CD4-positive, alpha-beta T cell (primary cell): ENCODE results near the gene IFT172. TPM values are rescaled to one million over a fixed set of nuclear protein-coding genes. Genes with fewer than 3 reads are reported as not detected.

Experiments used
- ATAC-seq: fragments of 200-7000 bp; cut with Tn5 transposase; one replicate; pipeline ENCODE4 v1.10.0; 2022; ENCODE audit warnings: mild to moderate bottlenecking; ENCODE audit not compliant: poor library complexity
- CTCF ChIA-PET: fragments of 350-600 bp; sonication (Branson Sonifier 250); formaldehyde crosslinking; loops from one replicate; lab custom pipeline; 2021; ENCODE audit warnings: antibody characterized with exemption, inconsistent platforms; lab: Charles Lee
- POLR2A ChIA-PET: fragments of 350-600 bp; sonication (Branson Sonifier 250); formaldehyde crosslinking; loops from one replicate; lab custom pipeline; 2021; ENCODE audit warnings: antibody characterized with exemption, inconsistent platforms; lab: Charles Lee
- DNase-seq, 14 experiments: peaks; one replicate each; pipeline ENCODE4 v3.0.0-alpha.2; 2013 to 2020; ENCODE audit warnings: mixed read lengths in 2 of 14
- H3K27ac ChIP-seq, 2 donors: one replicate each; pipeline versions ENCODE4 v1.5.1 to v1.7.0; 2013; ENCODE audit warnings: low read length in 2 of 2, low read depth in 1 of 2, mild to moderate bottlenecking in 1 of 2
- H3K27me3 ChIP-seq, 2 experiments: 1 replicate in 1 of 2; 2 replicates in 1 of 2; pipeline versions ENCODE4 v1.6.1 to v1.7.0; 2013; ENCODE audit warnings: low read length in 2 of 2, control low read depth in 1 of 2, mild to moderate bottlenecking in 1 of 2, moderate library complexity in 1 of 2; ENCODE audit not compliant: insufficient read depth in 2 of 2, control insufficient read depth in 1 of 2
- H3K36me3 ChIP-seq: one replicate; pipeline ENCODE4 v1.6.1; 2013; ENCODE audit warnings: low read length, control low read depth; ENCODE audit not compliant: insufficient read depth
- H3K4me1 ChIP-seq: one replicate; pipeline ENCODE4 v1.6.1; 2013; ENCODE audit warnings: low read length, control low read depth; ENCODE audit not compliant: insufficient read depth
- H3K4me3 ChIP-seq: one replicate; pipeline ENCODE4 v1.5.1; 2013; ENCODE audit warnings: mild to moderate bottlenecking, low read length, moderate library complexity
- H3K9me3 ChIP-seq, 2 experiments: 1 replicate in 1 of 2; 2 replicates in 1 of 2; pipeline versions ENCODE4 v1.6.1 to v1.7.0; 2013; ENCODE audit warnings: low read length in 2 of 2, mild to moderate bottlenecking in 2 of 2, control low read depth in 1 of 2, moderate library complexity in 1 of 2; ENCODE audit not compliant: control insufficient read depth in 1 of 2, insufficient read depth in 1 of 2
- H3K27ac Mint-ChIP-seq: one replicate; pipeline ENCODE4 v1.8.0; 2020; ENCODE audit warnings: mixed read lengths
- H3K27me3 Mint-ChIP-seq: one replicate; pipeline ENCODE4 v1.8.0; 2021; ENCODE audit warnings: mixed read lengths
- H3K36me3 Mint-ChIP-seq: one replicate; pipeline ENCODE4 v1.8.0; 2021; ENCODE audit warnings: low read depth, mixed read lengths
- H3K4me1 Mint-ChIP-seq: one replicate; pipeline ENCODE4 v1.8.0; 2021; ENCODE audit warnings: low read depth, mixed read lengths
- H3K4me3 Mint-ChIP-seq: one replicate; pipeline ENCODE4 v1.8.0; 2020; ENCODE audit warnings: mild to moderate bottlenecking, mixed read lengths
- H3K9me3 Mint-ChIP-seq: one replicate; pipeline ENCODE4 v1.8.0; 2020; ENCODE audit warnings: mixed read lengths
- intact Hi-C, 2 experiments: fragments of 100-400 bp; cut with DNase I in 1 of 2; cut with micrococcal nuclease in 1 of 2; formaldehyde crosslinking; loops; one replicate each; pipeline versions ENCODE4 v1.15.1 to v1.9.0; 2023 to 2025; cut with DNase I, micrococcal nuclease
- total RNA-seq, 174 experiments: library from RNA in 2 of 174; stranded (reverse) in 2 of 174; gene quantifications; one replicate each; pipeline ENCODE4 v1.2.3 and lab custom pipeline; 2021 to 2026
- TF ChIP-seq, protein P1 (sequence below): fragments of 200-600 bp; IDR thresholded peaks from one replicate; pipeline ENCODE4 v1.8.0; 2022; ENCODE audit warnings: antibody characterized with exemption, mild to moderate bottlenecking

The IFT172 gene
- total RNA-seq, 2 experiments from 2014 or later, result 13.3 to 14.4 TPM

GRCh38 chr2:27509326-27509725 lies 19.8 kb upstream of the IFT172 start:
- no peaks in the 10 kb centered on the region for H3K4me1 Mint-ChIP-seq
- H3K27ac Mint-ChIP-seq, result no peak overlapping the region
- H3K27ac ChIP-seq, result no peak overlapping the region
- intact Hi-C loops, result no loop called here
- H3K27me3 ChIP-seq, result no peaks in the 10 kb centered on the region
- no peak for ATAC-seq
- H3K4me3 ChIP-seq, result no peak overlapping the region
- H3K27me3 Mint-ChIP-seq, result peaks cover 8% of the 10 kb centered on the region
- TF ChIP-seq, protein P1, sequence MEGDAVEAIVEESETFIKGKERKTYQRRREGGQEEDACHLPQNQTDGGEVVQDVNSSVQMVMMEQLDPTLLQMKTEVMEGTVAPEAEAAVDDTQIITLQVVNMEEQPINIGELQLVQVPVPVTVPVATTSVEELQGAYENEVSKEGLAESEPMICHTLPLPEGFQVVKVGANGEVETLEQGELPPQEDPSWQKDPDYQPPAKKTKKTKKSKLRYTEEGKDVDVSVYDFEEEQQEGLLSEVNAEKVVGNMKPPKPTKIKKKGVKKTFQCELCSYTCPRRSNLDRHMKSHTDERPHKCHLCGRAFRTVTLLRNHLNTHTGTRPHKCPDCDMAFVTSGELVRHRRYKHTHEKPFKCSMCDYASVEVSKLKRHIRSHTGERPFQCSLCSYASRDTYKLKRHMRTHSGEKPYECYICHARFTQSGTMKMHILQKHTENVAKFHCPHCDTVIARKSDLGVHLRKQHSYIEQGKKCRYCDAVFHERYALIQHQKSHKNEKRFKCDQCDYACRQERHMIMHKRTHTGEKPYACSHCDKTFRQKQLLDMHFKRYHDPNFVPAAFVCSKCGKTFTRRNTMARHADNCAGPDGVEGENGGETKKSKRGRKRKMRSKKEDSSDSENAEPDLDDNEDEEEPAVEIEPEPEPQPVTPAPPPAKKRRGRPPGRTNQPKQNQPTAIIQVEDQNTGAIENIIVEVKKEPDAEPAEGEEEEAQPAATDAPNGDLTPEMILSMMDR, result no peak
- H3K36me3 Mint-ChIP-seq, result no peaks in the 10 kb centered on the region
- no peak for DNase-seq
- H3K9me3 ChIP-seq, result no peaks in the 10 kb centered on the region
- no peaks in the 10 kb centered on the region for H3K4me1 ChIP-seq
- H3K9me3 Mint-ChIP-seq, result no peaks in the 10 kb centered on the region
- POLR2A ChIA-PET, result no interaction called here
- H3K4me3 Mint-ChIP-seq, result no peak overlapping the region
- CTCF ChIA-PET, result no interaction called here
- H3K36me3 ChIP-seq, result no peaks in the 10 kb centered on the region

DNA sequence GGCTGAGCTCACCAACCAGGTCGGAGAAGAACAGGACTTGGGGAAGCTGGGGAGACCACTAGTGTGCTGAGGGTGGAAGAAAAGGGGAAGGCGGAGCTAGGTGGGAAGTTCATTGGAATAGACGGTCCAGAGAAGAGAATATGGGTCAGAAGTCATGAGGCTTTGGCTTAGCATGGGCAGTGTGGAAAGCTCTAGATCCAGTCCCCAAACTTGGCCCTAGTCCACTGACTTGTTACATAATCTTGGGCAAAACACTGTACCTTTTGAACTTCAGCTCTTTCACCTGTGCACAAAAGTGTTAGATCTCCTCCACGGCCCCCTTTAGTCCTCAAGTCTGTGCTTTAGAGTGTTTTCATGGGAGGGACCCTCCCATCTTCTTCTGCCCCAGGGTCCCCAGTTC lies 17.8 kb upstream of the IFT172 start:
- Histone ChIP-seq H3K4me3 (no peak overlapping the region), H3K27ac (no peak overlapping the region), H3K27me3 (no peaks in the 10 kb centered on the region), H3K36me3 (no peaks in the 10 kb centered on the region), H3K4me1 (no peaks in the 10 kb centered on the region), H3K9me3 (no peaks in the 10 kb centered on the region)
- ATAC-seq (no peak), DNase-seq (no peak)
- TF ChIP-seq, protein P1, result no peak
- ChIA-PET CTCF (no interaction called here), POLR2A (no interaction called here)
- Mint-ChIP-seq H3K9me3 (no peaks in the 10 kb centered on the region), H3K4me3 (no peak overlapping the region), H3K27ac (no peak overlapping the region), H3K4me1 (no peaks in the 10 kb centered on the region), H3K27me3 (no peaks in the 10 kb centered on the region), H3K36me3 (no peaks in the 10 kb centered on the region)
- intact Hi-C loops, result no loop called here

DNA sequence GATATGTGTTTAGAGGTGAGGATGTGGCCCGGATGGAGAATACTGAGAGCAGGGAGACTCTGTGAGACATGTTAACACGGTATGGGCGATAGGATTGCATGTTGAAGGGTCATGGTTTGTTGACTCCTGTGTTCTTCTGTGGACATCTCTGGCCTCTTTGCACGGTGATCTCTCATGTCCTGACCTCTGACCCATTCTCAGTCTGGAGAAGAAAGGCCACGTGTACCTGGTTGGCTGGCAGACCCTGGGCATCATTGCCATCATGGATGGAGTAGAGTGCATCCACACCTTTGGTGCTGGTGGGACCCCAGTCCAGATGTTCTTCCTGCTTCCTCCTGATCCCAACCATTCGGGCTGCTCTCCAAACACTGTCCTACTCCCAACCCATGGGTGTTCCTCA lies 17.0 kb upstream of the IFT172 start:
- CTCF ChIA-PET, result interaction anchor here (0.6 kb wide), 1 partner anchor 31 kb away, joined by 3 read pairs; no protein-coding TSS in a partner anchor
- POLR2A ChIA-PET, result no interaction called here
- H3K36me3 ChIP-seq, result no peaks in the 10 kb centered on the region
- no peaks in the 10 kb centered on the region for H3K4me1 ChIP-seq
- no peak overlapping the region for H3K27ac ChIP-seq
- H3K9me3 ChIP-seq, result no peaks in the 10 kb centered on the region
- H3K27me3 ChIP-seq, result no peaks in the 10 kb centered on the region
- Mint-ChIP-seq H3K4me3 (no peak overlapping the region), H3K27ac (no peak overlapping the region), H3K9me3 (no peaks in the 10 kb centered on the region), H3K4me1 (no peaks in the 10 kb centered on the region), H3K36me3 (no peaks in the 10 kb centered on the region), H3K27me3 (no peaks in the 10 kb centered on the region)
- ATAC-seq, result no peak
- H3K4me3 ChIP-seq, result no peak overlapping the region
- intact Hi-C loops, result no loop called here
- TF ChIP-seq, protein P1, result no peak
- no peak for DNase-seq
